Measurements from ENCODE around the gene GAS1.

GRCh38 chr9:86971742-86972141 lies 24.4 kb upstream of the GAS1 start:
- TF ChIP-seq, protein P1, sequence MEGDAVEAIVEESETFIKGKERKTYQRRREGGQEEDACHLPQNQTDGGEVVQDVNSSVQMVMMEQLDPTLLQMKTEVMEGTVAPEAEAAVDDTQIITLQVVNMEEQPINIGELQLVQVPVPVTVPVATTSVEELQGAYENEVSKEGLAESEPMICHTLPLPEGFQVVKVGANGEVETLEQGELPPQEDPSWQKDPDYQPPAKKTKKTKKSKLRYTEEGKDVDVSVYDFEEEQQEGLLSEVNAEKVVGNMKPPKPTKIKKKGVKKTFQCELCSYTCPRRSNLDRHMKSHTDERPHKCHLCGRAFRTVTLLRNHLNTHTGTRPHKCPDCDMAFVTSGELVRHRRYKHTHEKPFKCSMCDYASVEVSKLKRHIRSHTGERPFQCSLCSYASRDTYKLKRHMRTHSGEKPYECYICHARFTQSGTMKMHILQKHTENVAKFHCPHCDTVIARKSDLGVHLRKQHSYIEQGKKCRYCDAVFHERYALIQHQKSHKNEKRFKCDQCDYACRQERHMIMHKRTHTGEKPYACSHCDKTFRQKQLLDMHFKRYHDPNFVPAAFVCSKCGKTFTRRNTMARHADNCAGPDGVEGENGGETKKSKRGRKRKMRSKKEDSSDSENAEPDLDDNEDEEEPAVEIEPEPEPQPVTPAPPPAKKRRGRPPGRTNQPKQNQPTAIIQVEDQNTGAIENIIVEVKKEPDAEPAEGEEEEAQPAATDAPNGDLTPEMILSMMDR (IDR thresholded peaks at IDR 0.05), result no peak
- TF ChIP-seq EP300 (IDR thresholded peaks at IDR 0.05; ENCODE audit: low read depth), result no peak

Measured in transverse colon (tissue), 3 donors.